K562 (cell line): ENCODE measurements around the gene RGS19. TPM values are rescaled to one million over a fixed set of nuclear protein-coding genes. Genes with fewer than 3 reads are reported as not detected.

Source experiments
- BRD4 ChIP-seq: fragments of 200-600 bp; sonication (generic); IDR thresholded peaks from 2 replicates; pipeline ENCODE4 v1.6.1; 2017; ENCODE audit warnings: inconsistent platforms
- NRF1 ChIP-seq, 2 experiments: fragments of 450-650 bp; IDR thresholded peaks in 1 of 2; conservative IDR thresholded peaks in 1 of 2; 2 replicates each; pipeline ENCODE4 v1.6.1; 2014; ENCODE audit warnings: mild to moderate bottlenecking in 2 of 2
- PHF8 ChIP-seq: fragments of 200-600 bp; sonication (generic); IDR thresholded peaks from 2 replicates; pipeline ENCODE4 v1.6.1; 2012; ENCODE audit warnings: mixed run types, mild to moderate bottlenecking, inconsistent platforms, low read length, moderate library complexity, borderline replicate concordance
- POLR2G ChIP-seq: fragments of 200-400 bp; formaldehyde crosslinking; IDR thresholded peaks from 2 replicates; pipeline ENCODE4 v1.6.1; 2017; ENCODE audit warnings: low read depth, mild to moderate bottlenecking, antibody characterized with exemption, low read length, moderate library complexity
- PPARD ChIP-seq: fragments of 250-450 bp; sonication (Bioruptor Pico); IDR thresholded peaks from 2 replicates; pipeline ENCODE4 v1.8.0; 2022; ENCODE audit warnings: inconsistent platforms, mild to moderate bottlenecking, moderate library complexity
- YY1 ChIP-seq, 3 experiments: IDR thresholded peaks; 2 replicates each; pipeline ENCODE4 v1.6.1; 2011; ENCODE audit warnings: low read length in 2 of 3, mild to moderate bottlenecking in 2 of 3, moderate library complexity in 2 of 3, borderline replicate concordance in 1 of 3, control low read depth in 1 of 3, low read depth in 1 of 3; ENCODE audit not compliant: insufficient read depth in 3 of 3, insufficient replicate concordance in 2 of 3, control insufficient read depth in 1 of 3, insufficient read length in 1 of 3; ENCODE audit errors: extremely low read depth in 1 of 3
- polyA plus RNA-seq, 8 experiments: library from polyadenylated mRNA; depleted of rRNA in 4 of 8; stranded (reverse) in 5 of 8; unstranded in 3 of 8; fragments of >200 nt; fragmentation: Nextera tagmentation in 2 of 8; fragmentation: Illumina TruSeq in 1 of 8; extraction: Ambion mirVana in 2 of 8; extraction: Trizol in 1 of 8; gene quantifications; 2 replicates each; pipeline versions ENCODE4 v1.2.1 to v1.2.3, GENCODE V29; 2011 to 2014; ENCODE audit warnings: inconsistent platforms in 1 of 8, missing spikeins in 1 of 8
- total RNA-seq, 7 experiments: library from RNA; depleted of rRNA in 6 of 7; stranded (reverse); fragments of >200 nt in 6 of 7; fragmentation: Illumina TruSeq in 2 of 7; extraction: Trizol in 2 of 7; gene quantifications; 2 replicates each; pipeline versions ENCODE4 v1.2.1 to v1.2.3, GENCODE V29; 2011 to 2021; ENCODE audit warnings: low replicate concordance in 1 of 7
- TF ChIP-seq, protein P1 (sequence below): fragments of 200-800 bp; sonication (Bioruptor generic); IDR thresholded peaks from 2 replicates; pipeline ENCODE4 v1.6.1; 2017; ENCODE audit warnings: missing genetic modification characterization, missing compliant biosample characterization
- TF ChIP-seq, protein P2 (sequence below): fragments of 450-650 bp; formaldehyde crosslinking; IDR thresholded peaks from 2 replicates; pipeline ENCODE4 v1.4.0; 2022; ENCODE audit warnings: missing genetic modification characterization
- TF ChIP-seq, protein P3 (sequence below): sonication (generic); formaldehyde crosslinking; IDR thresholded peaks from 2 replicates; pipeline ENCODE4 v1.8.0; 2022; ENCODE audit warnings: mild to moderate bottlenecking, missing genetic modification reagents
- TF ChIP-seq, protein P4 (sequence below): IDR thresholded peaks from 3 replicates; pipeline ENCODE4 v1.6.1; 2011; ENCODE audit warnings: borderline replicate concordance, mild to moderate bottlenecking; ENCODE audit not compliant: insufficient read length, insufficient read depth
- TF ChIP-seq, protein P5 (sequence below): fragments of 450-650 bp; IDR thresholded peaks from 2 replicates; pipeline ENCODE4 v1.6.1; 2017; ENCODE audit warnings: antibody characterized with exemption, mild to moderate bottlenecking

The RGS19 gene
- total and polyA plus RNA-seq, 9 of the 15 experiments (the other 6 are each of a cell fraction or from before 2014, with no cell fraction given) = 0.41 to 23.7 (median 14.6) TPM

DNA sequence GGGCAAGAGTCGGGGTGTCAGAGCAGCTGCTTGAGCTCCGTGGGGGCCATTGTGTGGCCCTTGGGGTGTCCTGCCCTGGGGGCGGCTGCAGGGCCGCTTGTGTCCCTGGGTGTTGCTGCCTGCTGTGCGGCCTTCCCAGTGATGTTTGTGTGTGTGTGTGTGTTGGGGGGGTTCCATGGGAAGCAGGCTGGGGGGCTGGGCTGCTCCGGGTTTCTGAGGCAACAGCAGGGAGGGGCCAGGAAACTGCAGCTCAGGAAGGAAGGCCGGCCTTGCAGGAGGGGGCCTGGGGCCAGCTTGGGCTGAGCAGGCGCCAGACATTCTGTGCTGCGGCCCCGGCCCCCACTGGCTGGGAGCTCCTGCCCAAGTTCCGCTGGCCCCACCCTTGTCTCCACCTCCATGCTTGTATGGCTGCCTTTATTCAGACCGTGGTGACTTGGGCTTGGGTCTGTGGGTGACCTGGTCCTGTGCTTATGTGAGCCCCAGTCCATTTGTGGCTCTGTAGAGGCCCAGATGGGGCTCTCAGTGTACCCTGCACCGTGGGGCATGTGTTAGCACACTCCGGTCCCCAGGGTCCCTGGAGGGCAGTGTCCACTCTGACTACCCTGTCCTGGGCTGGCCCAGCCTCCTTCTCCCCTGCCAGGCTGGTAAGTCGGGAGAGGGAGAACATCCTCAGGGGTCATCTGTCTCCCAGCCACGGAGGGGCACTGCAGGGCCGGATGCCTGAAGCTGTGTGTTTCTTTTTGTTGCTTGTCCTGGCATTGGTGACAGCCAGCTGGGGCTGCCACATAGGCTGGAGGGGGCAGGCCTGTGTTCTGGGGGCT, 25.3 kb downstream of the RGS19 start (continued):
- TF ChIP-seq PHF8 (peak; percentile 39; the same call in 1 of the 2 replicates), POLR2G (peak; percentile 48; the same call in 1 of the 2 replicates), PPARD (CRISPR knock-in tag) (no peak), NRF1 (conservative IDR thresholded peaks at IDR 0.05 in 1 of 2, IDR thresholded peaks at IDR 0.05 in 1 of 2) (peak; percentile 74 to 79), YY1 (IDR thresholded peaks at IDR 0.05; ENCODE audit: borderline replicate concordance in 1 of 3, control insufficient read depth in 1 of 3, extremely low read depth in 1 of 3, insufficient read depth in 3 of 3, insufficient read length in 1 of 3, insufficient replicate concordance in 2 of 3, low read depth in 1 of 3, low read length in 2 of 3) (peak in 1 of 3 experiments; percentile 11), BRD4 (no peak)
- TF ChIP-seq, protein P1, sequence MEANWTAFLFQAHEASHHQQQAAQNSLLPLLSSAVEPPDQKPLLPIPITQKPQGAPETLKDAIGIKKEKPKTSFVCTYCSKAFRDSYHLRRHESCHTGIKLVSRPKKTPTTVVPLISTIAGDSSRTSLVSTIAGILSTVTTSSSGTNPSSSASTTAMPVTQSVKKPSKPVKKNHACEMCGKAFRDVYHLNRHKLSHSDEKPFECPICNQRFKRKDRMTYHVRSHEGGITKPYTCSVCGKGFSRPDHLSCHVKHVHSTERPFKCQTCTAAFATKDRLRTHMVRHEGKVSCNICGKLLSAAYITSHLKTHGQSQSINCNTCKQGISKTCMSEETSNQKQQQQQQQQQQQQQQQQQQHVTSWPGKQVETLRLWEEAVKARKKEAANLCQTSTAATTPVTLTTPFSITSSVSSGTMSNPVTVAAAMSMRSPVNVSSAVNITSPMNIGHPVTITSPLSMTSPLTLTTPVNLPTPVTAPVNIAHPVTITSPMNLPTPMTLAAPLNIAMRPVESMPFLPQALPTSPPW (CRISPR knock-in tag) = peak; percentile 34; the same call in 1 of the 2 replicates
- TF ChIP-seq, protein P2, sequence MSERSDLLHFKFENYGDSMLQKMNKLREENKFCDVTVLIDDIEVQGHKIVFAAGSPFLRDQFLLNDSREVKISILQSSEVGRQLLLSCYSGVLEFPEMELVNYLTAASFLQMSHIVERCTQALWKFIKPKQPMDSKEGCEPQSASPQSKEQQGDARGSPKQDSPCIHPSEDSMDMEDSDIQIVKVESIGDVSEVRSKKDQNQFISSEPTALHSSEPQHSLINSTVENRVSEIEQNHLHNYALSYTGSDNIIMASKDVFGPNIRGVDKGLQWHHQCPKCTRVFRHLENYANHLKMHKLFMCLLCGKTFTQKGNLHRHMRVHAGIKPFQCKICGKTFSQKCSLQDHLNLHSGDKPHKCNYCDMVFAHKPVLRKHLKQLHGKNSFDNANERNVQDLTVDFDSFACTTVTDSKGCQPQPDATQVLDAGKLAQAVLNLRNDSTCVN (CRISPR knock-in tag) = no peak
- TF ChIP-seq, protein P3, sequence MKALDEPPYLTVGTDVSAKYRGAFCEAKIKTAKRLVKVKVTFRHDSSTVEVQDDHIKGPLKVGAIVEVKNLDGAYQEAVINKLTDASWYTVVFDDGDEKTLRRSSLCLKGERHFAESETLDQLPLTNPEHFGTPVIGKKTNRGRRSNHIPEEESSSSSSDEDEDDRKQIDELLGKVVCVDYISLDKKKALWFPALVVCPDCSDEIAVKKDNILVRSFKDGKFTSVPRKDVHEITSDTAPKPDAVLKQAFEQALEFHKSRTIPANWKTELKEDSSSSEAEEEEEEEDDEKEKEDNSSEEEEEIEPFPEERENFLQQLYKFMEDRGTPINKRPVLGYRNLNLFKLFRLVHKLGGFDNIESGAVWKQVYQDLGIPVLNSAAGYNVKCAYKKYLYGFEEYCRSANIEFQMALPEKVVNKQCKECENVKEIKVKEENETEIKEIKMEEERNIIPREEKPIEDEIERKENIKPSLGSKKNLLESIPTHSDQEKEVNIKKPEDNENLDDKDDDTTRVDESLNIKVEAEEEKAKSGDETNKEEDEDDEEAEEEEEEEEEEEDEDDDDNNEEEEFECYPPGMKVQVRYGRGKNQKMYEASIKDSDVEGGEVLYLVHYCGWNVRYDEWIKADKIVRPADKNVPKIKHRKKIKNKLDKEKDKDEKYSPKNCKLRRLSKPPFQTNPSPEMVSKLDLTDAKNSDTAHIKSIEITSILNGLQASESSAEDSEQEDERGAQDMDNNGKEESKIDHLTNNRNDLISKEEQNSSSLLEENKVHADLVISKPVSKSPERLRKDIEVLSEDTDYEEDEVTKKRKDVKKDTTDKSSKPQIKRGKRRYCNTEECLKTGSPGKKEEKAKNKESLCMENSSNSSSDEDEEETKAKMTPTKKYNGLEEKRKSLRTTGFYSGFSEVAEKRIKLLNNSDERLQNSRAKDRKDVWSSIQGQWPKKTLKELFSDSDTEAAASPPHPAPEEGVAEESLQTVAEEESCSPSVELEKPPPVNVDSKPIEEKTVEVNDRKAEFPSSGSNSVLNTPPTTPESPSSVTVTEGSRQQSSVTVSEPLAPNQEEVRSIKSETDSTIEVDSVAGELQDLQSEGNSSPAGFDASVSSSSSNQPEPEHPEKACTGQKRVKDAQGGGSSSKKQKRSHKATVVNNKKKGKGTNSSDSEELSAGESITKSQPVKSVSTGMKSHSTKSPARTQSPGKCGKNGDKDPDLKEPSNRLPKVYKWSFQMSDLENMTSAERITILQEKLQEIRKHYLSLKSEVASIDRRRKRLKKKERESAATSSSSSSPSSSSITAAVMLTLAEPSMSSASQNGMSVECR = 0 out of 2 replicates have a peak, but pooled peaks have one; percentile 27
- TF ChIP-seq, protein P4, sequence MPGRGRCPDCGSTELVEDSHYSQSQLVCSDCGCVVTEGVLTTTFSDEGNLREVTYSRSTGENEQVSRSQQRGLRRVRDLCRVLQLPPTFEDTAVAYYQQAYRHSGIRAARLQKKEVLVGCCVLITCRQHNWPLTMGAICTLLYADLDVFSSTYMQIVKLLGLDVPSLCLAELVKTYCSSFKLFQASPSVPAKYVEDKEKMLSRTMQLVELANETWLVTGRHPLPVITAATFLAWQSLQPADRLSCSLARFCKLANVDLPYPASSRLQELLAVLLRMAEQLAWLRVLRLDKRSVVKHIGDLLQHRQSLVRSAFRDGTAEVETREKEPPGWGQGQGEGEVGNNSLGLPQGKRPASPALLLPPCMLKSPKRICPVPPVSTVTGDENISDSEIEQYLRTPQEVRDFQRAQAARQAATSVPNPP = no peak
- TF ChIP-seq, protein P5, sequence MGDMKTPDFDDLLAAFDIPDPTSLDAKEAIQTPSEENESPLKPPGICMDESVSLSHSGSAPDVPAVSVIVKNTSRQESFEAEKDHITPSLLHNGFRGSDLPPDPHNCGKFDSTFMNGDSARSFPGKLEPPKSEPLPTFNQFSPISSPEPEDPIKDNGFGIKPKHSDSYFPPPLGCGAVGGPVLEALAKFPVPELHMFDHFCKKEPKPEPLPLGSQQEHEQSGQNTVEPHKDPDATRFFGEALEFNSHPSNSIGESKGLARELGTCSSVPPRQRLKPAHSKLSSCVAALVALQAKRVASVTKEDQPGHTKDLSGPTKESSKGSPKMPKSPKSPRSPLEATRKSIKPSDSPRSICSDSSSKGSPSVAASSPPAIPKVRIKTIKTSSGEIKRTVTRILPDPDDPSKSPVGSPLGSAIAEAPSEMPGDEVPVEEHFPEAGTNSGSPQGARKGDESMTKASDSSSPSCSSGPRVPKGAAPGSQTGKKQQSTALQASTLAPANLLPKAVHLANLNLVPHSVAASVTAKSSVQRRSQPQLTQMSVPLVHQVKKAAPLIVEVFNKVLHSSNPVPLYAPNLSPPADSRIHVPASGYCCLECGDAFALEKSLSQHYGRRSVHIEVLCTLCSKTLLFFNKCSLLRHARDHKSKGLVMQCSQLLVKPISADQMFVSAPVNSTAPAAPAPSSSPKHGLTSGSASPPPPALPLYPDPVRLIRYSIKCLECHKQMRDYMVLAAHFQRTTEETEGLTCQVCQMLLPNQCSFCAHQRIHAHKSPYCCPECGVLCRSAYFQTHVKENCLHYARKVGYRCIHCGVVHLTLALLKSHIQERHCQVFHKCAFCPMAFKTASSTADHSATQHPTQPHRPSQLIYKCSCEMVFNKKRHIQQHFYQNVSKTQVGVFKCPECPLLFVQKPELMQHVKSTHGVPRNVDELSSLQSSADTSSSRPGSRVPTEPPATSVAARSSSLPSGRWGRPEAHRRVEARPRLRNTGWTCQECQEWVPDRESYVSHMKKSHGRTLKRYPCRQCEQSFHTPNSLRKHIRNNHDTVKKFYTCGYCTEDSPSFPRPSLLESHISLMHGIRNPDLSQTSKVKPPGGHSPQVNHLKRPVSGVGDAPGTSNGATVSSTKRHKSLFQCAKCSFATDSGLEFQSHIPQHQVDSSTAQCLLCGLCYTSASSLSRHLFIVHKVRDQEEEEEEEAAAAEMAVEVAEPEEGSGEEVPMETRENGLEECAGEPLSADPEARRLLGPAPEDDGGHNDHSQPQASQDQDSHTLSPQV = peak; percentile 51; the same call in 1 of the 2 replicates
